ENCODE data around the gene INSR. TPM values are rescaled to one million over a fixed set of nuclear protein-coding genes. Genes with fewer than 3 reads are reported as not detected.
"Not testable (repeated sequence)": the region's sequence is repeated elsewhere in the genome, so short reads cannot be mapped to it uniquely, and the experiment has no call there.

The INSR gene
- total RNA-seq, 4 donors from 2014 or later: 54.0 to 226 (median 71.1) TPM

DNA sequence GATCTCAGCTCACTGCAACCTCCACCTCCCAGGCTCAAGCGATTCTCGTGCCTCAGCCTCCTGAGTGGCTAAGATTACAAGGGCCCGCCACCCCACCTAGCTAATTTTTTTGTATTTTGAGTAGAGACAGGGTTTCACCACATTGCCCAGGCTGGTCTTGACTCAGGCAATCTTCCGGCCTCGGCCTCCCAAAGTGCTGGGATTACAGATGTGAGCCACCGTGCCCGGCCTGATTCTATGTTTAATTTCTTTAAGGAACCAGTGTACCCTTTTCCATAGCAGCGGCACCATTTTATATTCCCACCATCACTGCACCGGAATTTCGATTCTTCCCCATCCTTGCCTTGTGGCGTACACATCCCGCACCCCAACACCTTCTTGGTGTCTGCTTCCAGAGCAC lies 17.7 kb upstream of the INSR start:
- H3K9me3 ChIP-seq: no peaks in the 10 kb centered on the region
- TF ChIP-seq POLR2A (IDR thresholded peaks at IDR 0.05): no peak
- TF ChIP-seq, protein P1, sequence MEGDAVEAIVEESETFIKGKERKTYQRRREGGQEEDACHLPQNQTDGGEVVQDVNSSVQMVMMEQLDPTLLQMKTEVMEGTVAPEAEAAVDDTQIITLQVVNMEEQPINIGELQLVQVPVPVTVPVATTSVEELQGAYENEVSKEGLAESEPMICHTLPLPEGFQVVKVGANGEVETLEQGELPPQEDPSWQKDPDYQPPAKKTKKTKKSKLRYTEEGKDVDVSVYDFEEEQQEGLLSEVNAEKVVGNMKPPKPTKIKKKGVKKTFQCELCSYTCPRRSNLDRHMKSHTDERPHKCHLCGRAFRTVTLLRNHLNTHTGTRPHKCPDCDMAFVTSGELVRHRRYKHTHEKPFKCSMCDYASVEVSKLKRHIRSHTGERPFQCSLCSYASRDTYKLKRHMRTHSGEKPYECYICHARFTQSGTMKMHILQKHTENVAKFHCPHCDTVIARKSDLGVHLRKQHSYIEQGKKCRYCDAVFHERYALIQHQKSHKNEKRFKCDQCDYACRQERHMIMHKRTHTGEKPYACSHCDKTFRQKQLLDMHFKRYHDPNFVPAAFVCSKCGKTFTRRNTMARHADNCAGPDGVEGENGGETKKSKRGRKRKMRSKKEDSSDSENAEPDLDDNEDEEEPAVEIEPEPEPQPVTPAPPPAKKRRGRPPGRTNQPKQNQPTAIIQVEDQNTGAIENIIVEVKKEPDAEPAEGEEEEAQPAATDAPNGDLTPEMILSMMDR (IDR thresholded peaks at IDR 0.05 in 4 of 5, conservative IDR thresholded peaks at IDR 0.05 in 1 of 5): no peak
- no peaks in the 10 kb centered on the region for H3K27me3 ChIP-seq
- no peak overlapping the region for H3K4me3 ChIP-seq
- H3K36me3 ChIP-seq: no peaks in the 10 kb centered on the region
- DNase-seq (no peak), ATAC-seq (no peak)
- H3K4me1 ChIP-seq: no peaks in the 10 kb centered on the region
- in situ Hi-C loops (cut with MboI; ENCODE audit: low sequenced_read_pairs in 4 of 4): no loop called here
- intact Hi-C loops (cut with DNase I; ENCODE audit: low total_unique reads): no loop called here
- H3K27ac ChIP-seq: no peak overlapping the region

GRCh38 chr19:7308327-7308726 lies 14.1 kb upstream of the INSR start:
- H3K4me3 ChIP-seq; H3K9me3 ChIP-seq; H3K36me3 ChIP-seq; intact Hi-C loops (cut with DNase I; ENCODE audit: low total_unique reads); H3K27me3 ChIP-seq; ATAC-seq; H3K27ac ChIP-seq; DNase-seq; H3K4me1 ChIP-seq; in situ Hi-C loops (cut with MboI; ENCODE audit: low sequenced_read_pairs in 4 of 4): not testable (repeated sequence)

DNA sequence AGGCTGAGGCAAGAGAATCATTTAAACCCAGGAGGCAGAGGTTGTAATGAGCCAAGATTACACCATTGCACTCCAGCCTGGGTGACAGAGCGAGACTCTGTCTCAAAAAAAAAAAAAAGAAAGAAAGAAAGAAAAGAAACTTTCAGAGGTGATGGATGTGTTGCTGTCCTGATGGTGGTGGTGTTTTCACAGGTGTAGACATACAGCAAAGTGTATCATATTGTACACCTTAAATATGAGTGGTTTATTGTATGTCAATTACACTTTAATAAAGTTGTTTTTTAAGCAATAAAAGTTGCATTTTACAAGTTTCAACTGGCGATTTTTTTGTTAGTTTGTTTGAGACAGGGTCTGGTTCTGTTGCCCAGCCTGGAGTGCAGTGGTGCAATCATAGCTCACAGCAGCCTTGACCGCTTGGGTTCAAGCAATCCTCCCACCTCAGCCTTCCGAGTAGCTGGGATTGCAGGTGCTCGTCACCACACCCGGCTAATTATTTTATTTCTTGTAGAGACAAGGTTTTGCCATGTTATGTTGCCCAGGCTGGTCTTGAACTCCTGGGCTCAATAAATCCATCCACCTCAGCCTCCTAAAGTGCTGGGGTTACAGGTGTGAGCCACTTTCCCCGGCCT lies 13.5 kb upstream of the INSR start:
- no peak for DNase-seq
- TF ChIP-seq, protein P1 (IDR thresholded peaks at IDR 0.05 in 4 of 5, conservative IDR thresholded peaks at IDR 0.05 in 1 of 5): no peak
- TF ChIP-seq POLR2A (IDR thresholded peaks at IDR 0.05): no peak
- no peak for ATAC-seq
- no peaks in the 10 kb centered on the region for H3K27me3 ChIP-seq
- H3K36me3 ChIP-seq: no peaks in the 10 kb centered on the region
- no peaks in the 10 kb centered on the region for H3K9me3 ChIP-seq
- in situ Hi-C loops (cut with MboI; ENCODE audit: low sequenced_read_pairs in 4 of 4): no loop called here
- H3K4me1 ChIP-seq: no peaks in the 10 kb centered on the region
- H3K27ac ChIP-seq: no peak overlapping the region
- intact Hi-C loops (cut with DNase I; ENCODE audit: low total_unique reads): no loop called here
- H3K4me3 ChIP-seq: no peak overlapping the region

DNA sequence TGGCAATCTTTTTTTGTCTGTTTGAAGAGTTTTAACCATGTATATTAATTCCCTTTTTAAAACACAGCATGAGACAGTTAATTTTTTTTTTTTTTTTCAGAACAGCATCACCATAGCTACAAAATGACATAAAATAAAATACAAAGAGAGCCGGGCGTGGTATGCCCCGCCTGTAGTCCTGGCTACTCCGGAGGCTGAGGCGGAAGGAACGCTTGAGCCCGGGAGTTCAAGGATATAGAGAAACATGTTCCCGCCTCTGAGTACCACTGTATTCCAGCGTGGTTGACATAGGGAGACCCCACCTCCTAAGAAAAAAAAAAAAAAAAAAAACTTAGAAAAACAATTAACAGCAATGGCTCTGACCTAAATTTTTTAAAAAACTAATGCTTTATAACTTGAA lies 10.0 kb upstream of the INSR start:
- Histone ChIP-seq H3K9me3 (no peaks in the 10 kb centered on the region), H3K27ac (no peak overlapping the region), H3K27me3 (no peaks in the 10 kb centered on the region), H3K4me1 (no peaks in the 10 kb centered on the region), H3K36me3 (no peaks in the 10 kb centered on the region), H3K4me3 (no peak overlapping the region)
- in situ Hi-C loops (cut with MboI; ENCODE audit: low sequenced_read_pairs in 4 of 4) (no loop called here), intact Hi-C loops (cut with DNase I; ENCODE audit: low total_unique reads) (no loop called here)
- TF ChIP-seq, protein P1 (IDR thresholded peaks at IDR 0.05 in 4 of 5, conservative IDR thresholded peaks at IDR 0.05 in 1 of 5): no peak
- no peak for TF ChIP-seq POLR2A (IDR thresholded peaks at IDR 0.05)
- ATAC-seq (no peak), DNase-seq (no peak)

DNA sequence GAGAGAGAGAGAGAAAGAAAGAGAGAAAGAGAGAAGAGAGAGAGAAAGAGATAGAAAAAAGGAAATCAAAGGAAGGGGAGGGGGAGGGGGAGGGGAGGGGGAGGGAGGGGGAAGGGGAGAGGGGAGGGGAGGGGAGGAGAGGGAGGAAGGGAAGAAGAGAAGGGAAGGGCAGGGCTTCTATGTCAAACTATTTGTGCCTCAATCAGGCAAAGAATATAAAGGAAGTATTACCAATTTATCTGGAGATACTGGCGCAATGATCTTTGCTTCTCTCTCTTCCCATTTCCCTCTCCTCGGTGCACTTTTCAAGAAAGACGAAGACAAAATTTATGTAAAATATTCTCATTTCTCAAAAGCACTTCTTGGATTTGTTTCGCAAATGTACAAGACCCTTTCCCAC lies 9.3 kb upstream of the INSR start:
- H3K4me3 ChIP-seq: no peak overlapping the region
- H3K4me1 ChIP-seq: no peaks in the 10 kb centered on the region
- intact Hi-C loops (cut with DNase I; ENCODE audit: low total_unique reads) (no loop called here), in situ Hi-C loops (cut with MboI; ENCODE audit: low sequenced_read_pairs in 4 of 4) (no loop called here)
- H3K27ac ChIP-seq: no peak overlapping the region
- no peak for ATAC-seq
- no peaks in the 10 kb centered on the region for H3K36me3 ChIP-seq
- TF ChIP-seq, protein P1 (IDR thresholded peaks at IDR 0.05 in 4 of 5, conservative IDR thresholded peaks at IDR 0.05 in 1 of 5): no peak
- TF ChIP-seq POLR2A (IDR thresholded peaks at IDR 0.05): no peak
- H3K27me3 ChIP-seq: no peaks in the 10 kb centered on the region
- DNase-seq: no peak
- H3K9me3 ChIP-seq: no peaks in the 10 kb centered on the region

Measured in gastrocnemius medialis (tissue), 4 donors.